ENCODE measurements around the gene FYCO1. TPM values are rescaled to one million over a fixed set of nuclear protein-coding genes. Genes with fewer than 3 reads are reported as not detected.

FYCO1 gene
- total RNA-seq, 1 experiment from 2014 or later = 4.3 TPM

DNA sequence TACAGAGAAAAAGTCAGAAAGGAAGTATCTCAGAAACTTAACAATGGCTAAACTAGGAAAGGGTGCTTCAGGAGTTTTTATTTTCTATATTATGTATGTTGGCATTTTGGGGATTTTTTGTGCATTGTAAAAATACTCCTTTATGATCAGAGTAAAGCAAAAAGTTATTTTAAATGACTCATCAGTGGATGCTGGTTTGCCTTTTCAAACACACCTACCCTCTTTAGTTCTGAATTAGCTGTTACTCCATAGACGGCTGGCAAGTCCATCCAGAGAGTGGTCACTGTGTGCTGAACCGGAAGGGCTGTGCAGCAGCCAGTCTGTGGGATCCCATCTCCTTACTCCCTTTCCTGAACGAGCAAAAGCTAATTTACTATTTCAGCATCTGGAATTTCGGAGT is 108.3 kb downstream of the FYCO1 start:
- DNase-seq (ENCODE audit: low spot score) = no peak

DNA sequence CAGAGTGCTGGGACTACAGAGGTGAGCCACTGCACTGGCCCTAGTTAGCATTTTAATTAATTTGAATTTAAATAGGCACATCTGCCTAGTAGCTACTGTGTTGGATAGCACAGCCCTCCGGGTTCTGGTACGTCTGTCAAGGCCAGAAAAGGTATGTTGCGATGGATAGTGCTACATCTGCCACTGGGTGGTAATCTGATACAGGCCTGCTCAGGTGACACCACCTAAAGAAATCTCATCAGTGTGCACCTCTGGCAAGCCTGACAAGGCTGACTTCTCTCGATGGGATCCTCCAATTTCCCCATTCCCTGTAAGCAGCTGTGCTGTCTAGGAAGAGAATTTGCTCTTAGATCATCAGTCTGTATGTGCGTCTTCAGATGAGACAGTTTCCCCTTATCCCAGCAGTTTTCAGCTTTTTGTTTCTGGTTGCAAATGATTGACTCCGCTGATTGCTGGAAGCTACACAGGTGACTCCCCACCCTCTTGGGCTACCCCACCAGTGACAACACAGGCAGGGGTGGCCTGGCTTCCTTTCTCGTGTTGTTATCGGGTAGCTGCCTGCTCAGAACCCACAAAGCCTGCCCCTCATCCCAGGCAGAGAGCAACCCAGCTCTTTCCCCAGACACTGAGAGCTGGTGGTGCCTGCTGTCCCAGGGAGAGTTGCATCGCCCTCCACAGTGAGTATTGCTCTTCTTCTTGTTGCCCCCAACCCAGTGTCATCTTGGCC is 109.5 kb downstream of the FYCO1 start, which contains the start of gene CCR9:
TSS of gene CCR9 (plus strand) at position 565 of the 727 bp plus-strand sequence. CDS start 8,391 bp downstream, outside the sequence.
- DNase-seq (ENCODE audit: low spot score) = no peak

DNA sequence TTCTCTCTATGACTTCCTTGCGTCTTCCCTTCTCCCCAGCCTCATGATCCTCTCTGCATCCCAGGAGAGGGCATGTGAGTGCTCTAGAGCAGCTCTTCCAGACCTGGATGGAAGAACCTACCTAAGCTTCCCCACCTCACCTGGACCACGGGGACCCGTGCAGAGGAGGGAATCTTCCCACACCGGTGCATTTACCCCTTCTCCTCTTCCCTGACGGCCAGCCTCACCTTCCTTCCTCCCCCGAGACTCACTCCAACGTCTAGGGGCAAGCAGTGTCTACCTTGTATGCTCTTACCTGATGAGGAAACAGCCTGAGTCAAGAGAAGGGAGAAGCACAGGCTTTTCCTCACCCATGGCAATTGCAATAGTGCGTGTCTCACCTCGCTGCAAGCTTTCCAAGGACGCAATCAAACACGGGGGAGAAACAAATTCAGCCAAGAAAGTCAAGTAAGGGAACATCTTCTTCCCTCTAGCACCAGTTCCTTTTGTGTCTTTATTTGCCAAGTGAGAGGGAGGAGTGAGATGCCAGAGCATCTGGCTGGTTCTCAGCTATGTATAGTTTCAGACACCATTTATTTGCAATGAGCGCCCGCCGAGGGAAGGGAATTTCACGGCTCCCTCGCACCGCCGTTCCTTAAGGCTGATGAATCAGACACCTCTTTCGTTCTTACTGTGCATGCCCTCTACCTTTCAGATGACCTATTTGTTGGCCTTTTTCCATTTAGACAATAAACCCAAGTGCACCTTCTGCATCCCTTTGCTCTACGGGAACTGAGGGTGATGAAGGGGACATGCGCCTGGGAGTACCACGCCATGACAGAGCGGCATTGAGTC is 111.0 kb downstream of the FYCO1 start:
- DNase-seq (ENCODE audit: low spot score) = no peak

DNA sequence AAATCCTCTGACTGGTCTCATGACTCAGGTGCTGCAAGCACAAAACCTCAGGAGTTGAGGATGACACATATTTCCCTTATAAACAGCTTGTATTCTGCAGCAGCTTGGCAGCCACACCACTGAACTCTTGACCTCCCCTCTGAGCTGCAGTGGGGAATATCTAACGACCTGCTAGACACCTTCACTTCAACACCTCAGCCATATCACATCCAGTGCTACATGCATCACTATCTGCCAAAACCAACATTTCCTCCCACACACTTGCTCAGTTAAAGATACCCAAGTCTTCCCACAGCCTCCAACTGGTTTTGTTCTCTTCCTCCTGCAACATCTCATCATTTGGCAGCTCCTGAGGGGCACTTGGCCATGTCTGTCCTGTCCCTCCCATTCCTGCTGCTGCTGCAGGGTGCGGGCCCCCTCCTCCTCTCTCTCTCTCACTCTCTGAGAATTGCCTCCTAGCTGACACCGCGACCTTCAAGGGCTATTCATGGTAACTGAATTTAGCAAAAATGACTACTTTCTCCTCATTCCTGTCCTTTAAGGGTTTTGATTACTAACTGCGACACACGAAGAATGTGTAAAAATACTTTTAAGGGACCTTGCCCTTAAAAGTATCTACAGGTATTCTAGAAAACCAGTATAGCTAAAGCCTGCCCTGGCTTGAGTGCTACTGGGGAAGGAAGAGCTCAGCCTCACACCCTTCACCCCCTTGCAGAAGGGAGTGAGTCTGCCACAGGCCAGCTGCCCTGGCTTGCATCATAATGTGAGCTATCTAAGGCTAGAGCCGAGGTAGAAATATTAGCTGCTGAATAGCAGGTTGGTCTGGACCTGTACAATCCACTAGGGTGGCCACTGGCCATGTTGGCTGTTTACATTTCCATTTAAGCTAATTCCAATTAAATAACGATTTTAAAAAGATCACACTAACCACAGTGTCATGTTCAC is 114.3 kb downstream of the FYCO1 start:
- no peak for DNase-seq (ENCODE audit: low spot score)

DNA sequence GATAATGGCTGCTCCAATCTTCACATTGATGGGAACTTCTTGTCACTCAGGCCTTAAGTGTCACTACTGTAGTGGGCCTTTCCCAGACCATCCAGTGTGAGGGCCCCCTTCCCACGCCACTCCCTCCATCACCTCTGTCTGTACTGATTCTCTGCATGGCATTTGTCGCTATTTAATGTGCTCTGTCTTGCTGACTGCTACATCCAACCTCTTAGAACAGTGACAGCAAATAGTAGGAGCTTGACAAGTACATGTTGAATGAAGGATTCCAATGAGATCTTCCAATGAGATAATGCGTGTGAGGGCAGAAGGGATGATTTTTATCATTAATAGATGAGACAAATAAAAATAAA is 114.9 kb downstream of the FYCO1 start:
- DNase-seq (ENCODE audit: low spot score) = no peak

DNA sequence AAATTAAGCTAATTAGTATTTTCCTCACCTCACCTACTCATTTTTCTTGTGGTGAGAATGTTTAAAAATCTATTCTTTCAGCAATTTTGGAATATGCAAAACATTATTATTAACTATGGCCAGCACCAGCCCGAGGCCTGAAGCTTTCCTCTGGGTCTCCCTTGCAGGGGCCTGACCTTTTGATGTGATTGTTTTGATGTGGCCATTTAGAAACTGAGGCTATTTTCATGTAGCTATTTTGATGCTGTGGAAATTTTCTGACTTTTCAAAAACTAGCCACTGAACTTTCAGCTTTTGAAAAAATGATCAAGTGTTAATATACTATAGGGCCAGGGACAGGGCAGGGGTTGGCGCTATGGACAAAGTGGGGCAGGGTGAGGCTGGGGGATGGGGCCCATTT is 117.5 kb downstream of the FYCO1 start:
- DNase-seq (ENCODE audit: low spot score) = no peak

DNA sequence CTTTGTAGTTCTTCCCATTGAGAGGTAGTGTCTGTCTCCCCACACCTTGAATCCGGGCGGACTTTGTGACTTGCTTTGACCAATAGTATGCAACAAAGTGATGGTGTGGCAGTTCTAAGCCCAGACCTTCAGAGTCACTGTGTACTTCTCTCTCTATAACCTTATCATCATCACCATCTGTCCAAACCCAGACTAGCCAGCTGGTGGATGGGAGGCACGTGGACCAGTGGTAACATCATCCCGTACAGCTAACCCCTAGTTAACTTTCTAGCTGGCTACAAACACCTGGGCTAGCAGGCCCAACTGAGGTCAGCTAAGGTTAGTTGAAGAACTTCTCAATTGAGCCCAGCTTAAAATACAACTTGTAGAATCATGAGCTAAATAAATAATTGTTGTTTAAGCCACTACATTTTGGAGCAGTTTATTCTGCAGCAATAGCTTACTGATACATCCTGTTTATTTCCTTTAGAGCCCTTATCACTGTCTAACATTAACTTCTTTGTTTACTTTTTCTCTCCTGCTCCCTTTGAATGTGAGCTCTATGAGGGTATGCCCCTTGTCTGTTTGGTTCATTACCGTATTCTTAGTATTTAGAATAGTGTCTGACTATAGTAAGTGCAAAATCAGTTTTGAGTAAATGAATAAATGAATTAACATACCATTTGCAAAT is 120.8 kb downstream of the FYCO1 start:
- no peak for DNase-seq (ENCODE audit: low spot score)

DNA sequence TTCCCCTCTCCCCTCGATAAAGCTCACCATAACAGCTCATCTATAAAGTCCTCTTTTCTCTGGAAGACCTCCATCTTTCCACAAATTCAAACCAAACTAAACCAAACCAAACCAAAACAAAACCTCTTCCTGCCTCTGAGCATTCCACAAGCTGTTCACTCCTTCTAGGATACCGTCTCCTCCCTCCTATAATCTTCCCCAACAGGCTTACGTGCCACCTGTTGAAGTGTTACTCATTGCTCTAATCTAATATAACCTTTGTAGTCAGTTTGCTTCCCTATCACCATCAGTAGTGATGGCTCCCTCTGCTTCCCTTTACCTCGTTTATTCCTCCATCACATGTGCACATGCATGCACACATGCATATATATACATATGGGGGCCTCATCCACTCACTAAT is 122.0 kb downstream of the FYCO1 start:
- DNase-seq (ENCODE audit: low spot score) = no peak

DNA sequence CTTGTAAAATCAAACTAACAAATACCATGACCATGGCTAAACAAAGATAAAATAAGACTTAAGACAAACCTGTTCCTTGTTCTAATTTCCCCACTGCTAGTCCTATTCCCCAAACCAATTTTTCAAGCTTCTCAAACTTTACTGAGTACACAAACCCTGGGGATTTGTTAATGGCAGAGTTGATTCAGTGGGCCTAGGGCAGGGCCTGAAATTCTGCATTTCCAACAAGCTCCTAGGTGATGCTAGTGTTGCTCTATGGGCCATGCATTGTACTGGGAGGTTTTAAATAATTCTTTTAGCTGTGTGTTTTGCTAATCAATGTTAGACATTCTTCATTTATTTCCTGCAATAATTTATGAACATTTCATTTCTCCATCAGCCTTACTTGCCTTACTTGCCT is 122.6 kb downstream of the FYCO1 start:
- DNase-seq (ENCODE audit: low spot score) = no peak

DNA sequence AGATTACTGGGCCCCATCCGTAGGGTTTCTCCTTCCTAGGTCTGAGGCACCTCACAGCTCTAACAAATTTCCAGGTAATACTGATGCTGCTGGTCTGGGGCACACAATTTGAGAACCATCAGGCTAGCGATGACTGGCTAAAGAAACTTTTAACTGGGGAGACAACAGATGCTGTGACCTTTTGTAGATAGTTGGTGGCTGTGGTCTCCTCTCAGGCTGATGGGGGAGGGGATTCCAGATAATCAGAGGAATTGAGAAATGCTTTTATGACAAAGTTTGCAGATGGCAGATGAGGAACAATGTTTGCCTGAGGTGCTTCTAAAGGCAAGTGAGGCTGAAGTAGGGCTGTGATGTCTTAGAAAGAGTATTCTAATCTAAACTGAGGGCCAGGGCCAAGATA is 123.1 kb downstream of the FYCO1 start:
- no peak for DNase-seq (ENCODE audit: low spot score)

DNA sequence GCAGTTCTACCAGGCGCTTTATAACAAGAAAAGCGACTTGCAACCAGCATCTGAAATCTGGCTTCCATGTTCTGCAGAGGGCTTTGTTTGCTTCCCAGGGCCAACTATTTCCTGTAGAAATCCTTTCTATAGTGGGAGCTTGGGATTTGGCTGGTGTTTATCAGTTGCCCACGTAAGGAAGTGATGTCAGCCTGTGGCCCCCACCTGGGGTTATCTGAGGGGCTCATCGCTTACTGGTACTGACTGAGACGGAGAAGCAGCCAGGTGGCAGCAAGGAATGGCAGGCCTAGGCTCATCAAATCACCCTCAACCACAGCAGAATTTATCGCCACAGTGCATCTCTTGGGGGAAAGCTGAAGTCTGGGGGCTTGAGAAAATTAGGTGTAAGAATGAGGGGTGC is 123.8 kb downstream of the FYCO1 start:
- DNase-seq (ENCODE audit: low spot score) = no peak

DNA sequence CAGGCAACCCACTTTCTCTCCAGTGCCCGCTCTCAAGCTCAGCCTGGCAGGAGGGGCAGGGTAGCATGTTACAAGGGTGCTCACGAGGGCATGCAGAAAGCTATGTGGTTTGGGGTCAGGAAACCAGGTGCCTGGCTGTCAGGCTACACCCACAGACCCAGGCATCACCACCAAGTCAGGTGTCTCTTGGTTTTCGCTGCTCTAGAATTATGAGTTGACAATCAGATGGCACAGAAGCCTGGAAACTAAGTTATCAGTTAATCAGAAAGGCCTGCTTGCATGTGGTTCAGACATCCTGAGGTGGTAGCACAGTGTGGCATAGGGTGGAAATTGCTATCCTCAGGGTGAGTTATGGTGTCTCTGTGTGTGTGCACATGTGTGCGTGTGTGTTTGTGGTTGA is 125.5 kb downstream of the FYCO1 start:
- DNase-seq (ENCODE audit: low spot score) = no peak

DNA sequence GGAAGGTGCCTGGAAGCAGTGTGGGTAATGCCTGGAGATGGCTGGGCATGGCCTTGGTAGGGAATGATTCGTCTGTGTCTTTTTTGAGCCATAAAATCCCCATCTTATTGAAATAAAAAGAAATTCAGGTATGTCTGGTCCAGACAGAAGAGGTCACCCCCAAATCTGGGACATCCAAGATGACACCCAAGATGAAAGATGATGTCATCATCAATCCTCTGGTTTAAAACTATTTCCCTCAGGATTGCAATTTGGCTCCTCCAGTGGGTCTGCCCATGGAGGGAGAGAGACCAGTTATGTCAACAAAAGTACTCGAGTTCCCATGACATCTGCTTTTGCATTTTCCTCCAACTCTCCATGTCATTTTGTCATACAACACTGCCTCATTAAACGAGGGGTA is 126.0 kb downstream of the FYCO1 start:
- no peak for DNase-seq (ENCODE audit: low spot score)

DNA sequence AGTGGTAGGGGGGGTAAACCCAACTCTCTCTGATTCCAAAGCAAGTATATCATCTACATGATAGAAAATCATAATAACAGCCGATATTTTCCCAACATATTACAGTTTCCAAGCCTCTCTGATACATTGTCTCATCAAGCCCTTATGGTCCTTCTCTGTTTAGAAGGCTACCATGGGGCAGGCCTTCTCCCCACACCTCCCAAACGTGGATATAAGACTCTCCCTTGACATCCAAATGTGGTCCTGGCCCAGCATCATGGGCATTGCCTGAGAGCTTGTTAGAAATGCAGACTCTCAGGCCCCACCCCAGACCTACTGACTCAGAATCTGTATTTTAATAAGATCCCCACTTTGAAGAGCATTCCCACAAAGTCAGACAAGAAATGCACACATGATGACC is 127.0 kb downstream of the FYCO1 start:
- DNase-seq (ENCODE audit: low spot score) = no peak

DNA sequence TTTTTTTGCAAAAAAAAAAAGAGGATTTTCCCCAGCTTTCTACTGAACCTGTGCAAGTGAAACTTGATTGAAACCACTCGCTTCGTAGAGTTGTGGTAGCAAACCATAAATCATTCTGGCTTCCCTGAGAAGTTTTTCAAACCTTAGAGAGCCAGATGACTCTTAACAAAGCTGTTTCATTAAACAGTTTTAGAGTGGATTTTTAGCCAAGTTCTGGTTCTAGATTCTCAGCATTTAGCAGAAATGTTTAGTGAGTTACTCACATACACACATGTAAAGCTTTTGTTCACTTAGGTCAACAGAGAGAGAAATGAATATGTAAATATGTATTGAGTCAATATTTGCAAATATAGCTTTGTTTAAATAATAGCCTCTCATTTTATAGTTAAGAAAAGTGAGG is 127.4 kb downstream of the FYCO1 start:
- no peak for DNase-seq (ENCODE audit: low spot score)

Other genes with a start within 250 kb of the FYCO1 start
- not detected in 2 replicates for gene SLC6A20, start 199.3 kb downstream of the FYCO1 start, total RNA-seq (2014; rRNA removed; shearing (Covaris generic))
- gene LZTFL1, start 153.7 kb downstream of the FYCO1 start, total RNA-seq (2014; rRNA removed; shearing (Covaris generic)) = 8.3 and 10.1 TPM in 2 replicates
- not detected in 2 replicates for gene CCR9, start 109.3 kb downstream of the FYCO1 start, total RNA-seq (2014; rRNA removed; shearing (Covaris generic))
- not detected in 2 replicates for gene CXCR6, start 52.4 kb downstream of the FYCO1 start, total RNA-seq (2014; rRNA removed; shearing (Covaris generic))
- gene XCR1, start 31.7 kb upstream of the FYCO1 start, total RNA-seq (2014; rRNA removed; shearing (Covaris generic)) = not detected in 2 replicates
- gene CCR1, start 212.5 kb upstream of the FYCO1 start, total RNA-seq (2014; rRNA removed; shearing (Covaris generic)) = 0.08 and 0.35 TPM in 2 replicates
- gene CCR3, start 246.6 kb upstream of the FYCO1 start, total RNA-seq (2014; rRNA removed; shearing (Covaris generic)) = 0.27 and 0.29 TPM in 2 replicates